GM21423 (cell line): ENCODE results near the gene SERAC1.
"Not testable (repeated sequence)": the region's sequence is repeated elsewhere in the genome, so short reads cannot be mapped to it uniquely, and the experiment has no call there.

Source experiments
- ATAC-seq: cut with Tn5 transposase; IDR thresholded peaks from one replicate; pipeline ENCODE4 v1.9.1; 2021; ENCODE audit warnings: mild to moderate bottlenecking, moderate library complexity; ENCODE audit not compliant: unreplicated experiment

Gene SERAC1

GRCh38 chr6:158168040-158168289 lies at the start of gene SERAC1:
SERAC1 (minus strand) TSS chr6:158168262; CDS start chr6:158158363, 9,899 bp downstream.
- no peak for ATAC-seq

DNA sequence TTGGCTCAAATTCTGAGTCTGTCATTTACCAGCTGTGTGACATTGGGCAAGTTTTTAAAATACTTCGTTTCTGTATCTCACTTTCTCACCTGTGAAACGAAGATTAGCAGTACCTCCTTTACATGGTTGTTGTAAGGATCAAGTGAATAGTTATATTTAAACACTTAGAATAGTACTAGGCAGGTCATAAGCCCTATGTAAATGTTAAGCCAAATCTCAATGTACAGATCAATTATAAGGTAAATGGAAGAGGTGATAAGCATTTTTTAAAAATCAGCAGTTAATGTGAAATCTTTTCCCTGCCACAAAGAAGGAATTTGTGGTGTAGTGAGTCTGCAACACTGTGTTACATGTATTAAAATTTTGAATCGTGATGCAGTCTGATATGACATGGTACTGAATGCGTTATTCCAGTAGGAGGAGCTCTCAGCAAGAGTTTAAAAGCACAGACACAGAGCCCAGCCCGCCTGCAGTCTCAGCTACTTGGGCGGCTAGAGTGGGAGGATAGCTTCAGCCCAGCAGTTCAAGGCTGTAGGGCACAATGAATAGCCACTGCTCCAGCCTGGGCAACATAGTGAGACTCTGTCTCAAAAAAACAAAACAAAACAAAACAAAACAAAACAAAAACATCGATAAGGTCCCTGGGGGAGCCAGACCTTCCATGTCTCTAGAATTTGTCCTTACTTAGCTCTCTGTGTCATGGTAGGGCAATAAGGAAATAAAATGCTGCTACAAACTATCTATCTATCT lies 46.0 kb upstream of the SERAC1 start:
- peak; percentile 86 for ATAC-seq

- no peak for ATAC-seq
These were observed 43.4 kb upstream of the SERAC1 start for GRCh38 chr6:158211273-158212055.

DNA sequence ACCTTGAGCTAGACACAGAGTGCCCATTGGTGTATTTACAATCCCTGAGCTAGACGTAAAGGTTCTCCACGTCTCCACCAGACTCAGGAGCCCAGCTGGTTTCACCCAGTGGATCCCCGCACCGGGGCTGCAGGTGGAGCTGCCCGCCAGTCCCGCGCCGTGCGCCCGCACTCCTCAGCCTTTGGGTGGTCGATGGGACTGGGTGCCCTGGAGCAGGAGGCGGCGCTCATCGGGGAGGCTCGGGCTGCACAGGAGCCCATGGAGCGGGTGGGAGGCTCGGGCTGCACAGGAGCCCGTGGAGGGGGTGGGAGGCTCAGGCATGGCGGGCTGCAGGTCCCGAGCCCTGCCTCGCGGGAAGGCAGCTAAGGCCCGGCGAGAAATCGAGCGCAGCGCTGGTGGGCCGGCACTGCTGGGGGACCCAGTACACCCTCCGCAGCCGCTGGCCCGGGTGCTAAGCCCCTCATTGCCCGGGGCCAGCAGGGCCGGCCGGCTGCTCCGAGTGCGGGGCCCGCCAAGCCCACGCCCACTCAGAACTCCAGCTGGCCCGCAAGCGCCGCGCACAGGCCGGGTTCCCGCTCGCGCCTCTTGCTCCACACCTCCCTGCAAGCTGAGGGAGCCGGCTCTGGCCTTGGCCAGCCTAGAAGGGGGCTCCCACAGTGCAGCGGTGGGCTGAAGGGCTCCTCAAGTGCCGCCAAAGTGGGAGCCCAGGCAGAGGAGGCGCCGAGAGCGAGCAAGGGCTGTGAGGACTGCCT lies 41.7 kb upstream of the SERAC1 start:
- ATAC-seq = not testable (repeated sequence)

DNA sequence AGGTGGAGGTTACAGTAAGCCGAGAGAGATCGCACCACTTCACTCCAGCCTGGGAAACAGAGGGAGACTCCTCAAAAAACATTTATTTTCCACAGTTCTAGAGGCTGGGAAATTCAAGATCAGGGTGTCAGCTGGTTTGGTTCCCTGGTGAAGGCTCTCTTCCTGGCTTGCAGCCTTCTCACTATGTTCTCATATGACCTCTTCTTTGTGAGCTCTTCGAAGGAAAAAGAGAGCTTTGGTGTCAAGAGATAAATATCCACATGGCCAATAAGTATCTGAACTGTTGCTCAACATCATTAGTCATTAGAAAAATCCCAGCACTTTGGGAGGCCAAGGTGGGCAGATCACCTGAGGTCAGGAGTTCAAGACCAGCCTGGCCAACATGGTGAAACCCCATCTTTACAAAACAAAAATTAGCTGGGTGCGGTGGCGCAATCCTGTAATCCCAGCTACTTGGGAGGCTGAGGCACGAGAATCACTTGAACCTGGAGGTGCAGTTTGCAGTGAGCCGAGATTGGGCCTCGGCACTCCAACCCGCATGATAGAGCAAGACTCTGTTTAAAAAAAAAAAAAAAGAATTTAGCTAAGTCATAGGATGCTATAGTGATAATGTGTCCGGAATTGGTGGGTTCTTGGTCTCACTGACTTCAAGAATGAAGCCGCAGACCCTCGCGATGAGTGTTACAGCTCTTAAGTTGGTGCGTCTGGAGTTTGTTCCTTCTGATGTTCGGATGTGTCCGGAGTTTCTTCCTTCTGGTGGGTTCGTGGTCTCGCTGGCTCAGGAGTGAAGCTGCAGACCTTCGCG lies 40.4 kb upstream of the SERAC1 start:
- not testable (repeated sequence) for ATAC-seq

DNA sequence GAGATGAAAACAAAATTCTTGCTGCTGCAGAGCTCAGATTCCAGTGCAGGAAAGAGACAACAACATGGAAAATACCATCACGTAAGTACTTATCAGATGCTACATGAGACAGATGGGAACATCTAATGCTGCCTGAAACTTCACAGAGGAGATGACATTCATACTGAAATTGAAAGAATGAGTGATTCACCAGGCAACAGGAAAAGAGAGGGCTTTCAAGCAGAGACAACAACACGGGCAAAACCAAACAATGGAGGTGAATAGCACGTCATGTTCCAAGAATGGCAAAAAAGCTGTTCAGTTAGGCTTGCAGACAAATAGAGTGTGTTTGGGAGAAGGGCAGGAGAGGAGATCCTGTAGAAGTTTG lies 39.3 kb upstream of the SERAC1 start:
- peak; percentile 95 for ATAC-seq

GRCh38 chr6:158206740-158207421 lies 38.8 kb upstream of the SERAC1 start:
- no peak for ATAC-seq

GRCh38 chr6:158205169-158205944 lies 37.3 kb upstream of the SERAC1 start:
- ATAC-seq = no peak

GRCh38 chr6:158198461-158198860 lies 30.4 kb upstream of the SERAC1 start:
- no peak for ATAC-seq

DNA sequence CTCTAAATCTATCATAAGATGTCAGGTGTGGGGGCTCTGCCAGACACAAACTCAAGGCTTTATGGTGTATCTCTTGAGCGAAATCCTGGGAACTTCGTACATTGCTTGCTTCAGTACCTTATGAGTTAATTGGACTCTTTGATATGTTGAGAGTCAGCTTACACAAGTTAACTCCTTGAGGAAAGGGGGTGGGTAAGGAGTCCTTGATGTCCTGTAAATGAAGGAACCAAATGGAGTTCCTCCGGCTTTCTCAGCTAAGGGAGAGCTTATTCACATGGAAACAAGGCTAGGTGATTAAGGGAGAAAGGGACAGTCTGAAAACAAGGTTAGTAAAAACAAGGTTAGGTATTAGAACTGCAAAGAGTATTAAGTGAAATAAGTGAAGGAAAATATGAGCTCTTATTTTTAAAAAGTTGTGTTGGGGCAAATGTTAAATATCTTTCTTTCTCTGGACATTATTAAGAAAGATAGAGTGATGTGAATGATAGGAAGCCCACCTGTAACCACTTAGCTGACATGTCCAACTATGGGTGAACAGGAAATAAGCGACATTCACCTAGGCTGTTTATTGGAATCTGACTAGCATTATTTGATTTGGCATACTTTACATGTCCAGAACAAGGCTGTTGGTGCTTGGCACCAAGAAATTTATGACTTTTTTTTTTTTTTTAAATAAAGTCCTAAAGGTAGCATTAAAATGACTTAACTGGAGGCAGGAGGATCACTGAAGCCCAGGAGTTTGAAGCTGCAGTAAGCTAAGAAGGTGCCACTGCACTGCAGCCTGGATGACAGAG lies 26.6 kb upstream of the SERAC1 start:
- no peak for ATAC-seq

GRCh38 chr6:158191761-158192160 lies 23.7 kb upstream of the SERAC1 start:
- no peak for ATAC-seq

DNA sequence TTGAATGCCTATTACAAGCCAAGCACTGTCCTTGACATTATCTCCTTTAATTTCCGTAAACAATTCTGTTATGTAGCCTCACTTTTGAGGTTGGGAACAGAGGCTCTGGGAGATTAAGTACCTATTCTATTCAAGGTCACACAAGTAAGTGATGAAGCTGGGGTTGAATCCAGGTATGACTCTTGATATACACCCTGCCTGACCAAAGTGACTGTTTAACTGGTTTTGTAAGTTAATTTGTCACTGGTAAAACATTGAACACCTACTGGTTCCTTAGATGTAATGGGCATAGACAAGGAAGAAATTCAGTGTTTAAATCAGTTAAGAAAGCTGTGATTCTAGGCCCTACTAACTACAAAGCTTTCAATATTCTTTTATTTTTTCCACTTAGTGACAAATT lies 23.0 kb upstream of the SERAC1 start:
- no peak for ATAC-seq

- no peak for ATAC-seq
These were observed 20.5 kb upstream of the SERAC1 start for GRCh38 chr6:158188591-158188990.

DNA sequence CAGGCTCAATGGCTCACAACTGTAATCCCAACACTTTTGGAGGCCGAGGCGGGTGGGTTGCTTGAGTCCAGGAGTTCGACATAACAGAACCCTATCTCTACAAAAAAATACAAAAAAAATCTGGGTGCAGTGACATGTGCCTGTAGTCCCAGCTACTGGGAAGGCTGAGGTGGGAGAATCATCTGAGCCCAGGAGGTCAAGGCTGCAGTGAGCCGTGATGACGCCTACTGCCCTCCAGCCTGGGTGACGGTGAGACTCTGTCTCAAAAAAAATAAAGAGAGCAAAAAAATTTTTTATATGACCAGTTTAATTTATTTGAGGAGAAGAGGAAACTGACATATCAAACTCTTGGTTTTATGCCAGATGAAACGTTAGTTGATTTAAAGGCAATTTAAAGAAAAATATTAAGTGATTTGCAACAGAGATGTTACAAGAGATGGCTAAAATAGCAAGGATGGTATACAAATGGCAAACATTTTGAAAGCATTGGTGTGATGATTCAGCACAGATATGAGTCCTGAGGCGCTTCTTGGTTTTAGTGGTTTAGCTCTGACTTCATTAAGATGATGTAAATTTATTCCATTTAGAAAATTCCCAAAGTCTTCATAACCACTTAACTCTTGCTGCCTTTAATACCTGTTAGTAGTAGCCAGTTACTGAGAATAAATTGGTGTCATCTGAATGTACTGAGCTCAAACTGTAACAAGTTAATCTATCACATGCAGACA lies 17.8 kb upstream of the SERAC1 start:
- ATAC-seq = no peak

DNA sequence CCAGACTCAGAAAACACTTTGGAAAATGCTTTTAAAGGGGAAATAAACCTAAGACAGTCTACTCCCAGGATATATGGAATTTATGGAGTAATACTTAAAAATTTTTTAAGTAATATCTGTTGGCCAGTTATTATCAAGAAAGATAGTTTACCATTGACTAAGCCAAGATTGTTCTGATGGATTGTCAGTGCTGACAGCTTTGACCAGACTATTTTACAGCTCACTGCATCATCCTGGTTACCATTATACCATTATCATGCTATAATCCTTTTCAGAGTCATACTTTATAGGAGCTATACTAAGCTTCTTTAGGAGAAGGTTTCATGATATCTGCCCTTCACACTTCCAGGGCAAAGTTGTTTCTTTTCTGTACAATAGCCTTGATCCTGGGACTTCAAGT lies 16.5 kb upstream of the SERAC1 start:
- no peak for ATAC-seq

DNA sequence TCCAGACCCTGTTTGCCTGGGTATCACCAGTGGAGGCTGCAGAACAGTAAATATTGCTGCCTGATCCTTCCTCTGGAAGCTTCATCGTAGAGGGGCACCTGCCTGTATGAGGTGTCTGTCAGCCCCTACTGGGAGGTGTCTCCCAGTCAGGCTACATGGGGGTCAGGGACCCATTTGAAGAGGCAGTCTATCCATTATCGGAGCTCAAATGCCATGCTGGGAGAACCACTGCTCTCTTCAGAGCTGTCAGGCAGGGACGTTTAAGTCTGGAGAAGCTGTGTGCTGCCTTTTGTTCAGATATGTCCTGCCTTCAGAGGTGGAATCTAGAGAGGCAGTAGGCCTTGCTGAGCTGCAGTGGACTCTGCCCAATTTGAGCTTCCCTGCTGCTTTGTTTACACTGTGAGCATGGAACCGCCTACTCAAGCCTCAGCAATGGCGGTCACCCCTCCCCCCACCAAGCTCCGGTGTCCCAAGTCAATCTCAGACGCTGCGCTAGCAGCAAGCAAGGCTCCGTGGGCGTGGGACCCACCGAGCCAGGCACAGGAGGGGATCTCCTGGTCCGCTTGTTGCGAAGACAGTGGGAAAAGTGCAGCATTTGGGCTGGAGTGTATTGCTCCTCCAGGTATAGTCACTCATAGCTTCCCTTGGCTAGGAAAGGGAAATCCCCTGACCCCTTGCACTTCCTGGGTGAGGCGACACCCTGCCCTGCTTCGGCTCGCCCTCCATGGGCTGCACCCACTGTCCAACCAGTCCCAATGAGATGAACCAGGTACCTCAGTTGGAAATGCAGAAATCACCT lies 15.3 kb upstream of the SERAC1 start:
- ATAC-seq = not testable (repeated sequence)

GRCh38 chr6:158177712-158178111 lies 9.7 kb upstream of the SERAC1 start:
- not testable (repeated sequence) for ATAC-seq
